ENCODE measurements around the gene MGLL. TPM values are rescaled to one million over a fixed set of nuclear protein-coding genes. Genes with fewer than 3 reads are reported as not detected.

MGLL gene
- total and polyA plus RNA-seq, 2 donors from 2014 or later: 74.2 to 250 TPM

GRCh38 chr3:127692501-127693335, 129.6 kb downstream of the MGLL start:
- Histone ChIP-seq H3K4me3 (ENCODE audit: low read length in 3 of 3) (no peak overlapping the region), H3K9ac (ENCODE audit: low read length in 3 of 3) (no peak overlapping the region), H3K27me3 (ENCODE audit: control insufficient read depth, insufficient read depth, low read length) (no peaks in the 10 kb centered on the region), H3K9me3 (ENCODE audit: control insufficient read depth in 2 of 3, insufficient read depth in 1 of 3, low read length in 3 of 3) (no peaks in the 10 kb centered on the region), H3K36me3 (ENCODE audit: control insufficient read depth in 2 of 3, insufficient read depth in 3 of 3, low read length in 3 of 3) (peaks cover 0 to 4% (median 0%) of the 10 kb centered on the region in 3 donors), H3K27ac (ENCODE audit: low read depth in 2 of 2, low read length in 2 of 2) (no peak overlapping the region), H3K4me1 (ENCODE audit: control insufficient read depth in 2 of 3, insufficient read depth in 2 of 3, low read depth in 1 of 3, low read length in 3 of 3) (peaks cover 0 to 11% (median 7%) of the 10 kb centered on the region in 3 donors)
- intact Hi-C loops (cut with DNase I): no loop called here
- DNase-seq (peak in 1 of 5 donors; percentile 54), FAIRE-seq (no peak)
- no peak for TF ChIP-seq CTCF (IDR thresholded peaks at IDR 0.05; ENCODE audit: borderline replicate concordance, extremely low read depth, insufficient read depth)

- Histone ChIP-seq H3K27ac (ENCODE audit: low read depth in 2 of 2, low read length in 2 of 2) (no peak overlapping the region), H3K4me3 (ENCODE audit: low read length in 3 of 3) (no peak overlapping the region), H3K4me1 (ENCODE audit: control insufficient read depth in 2 of 3, insufficient read depth in 2 of 3, low read depth in 1 of 3, low read length in 3 of 3) (peaks cover 0 to 5% (median 4%) of the 10 kb centered on the region in 3 donors), H3K9ac (ENCODE audit: low read length in 3 of 3) (no peak overlapping the region), H3K9me3 (ENCODE audit: control insufficient read depth in 2 of 3, insufficient read depth in 1 of 3, low read length in 3 of 3) (no peaks in the 10 kb centered on the region), H3K27me3 (ENCODE audit: control insufficient read depth, insufficient read depth, low read length) (no peaks in the 10 kb centered on the region), H3K36me3 (ENCODE audit: control insufficient read depth in 2 of 3, insufficient read depth in 3 of 3, low read length in 3 of 3) (peaks cover 0 to 4% (median 0%) of the 10 kb centered on the region in 3 donors)
- FAIRE-seq (no peak), DNase-seq (peak in 1 of 5 donors; percentile 51)
- no peak for TF ChIP-seq CTCF (IDR thresholded peaks at IDR 0.05; ENCODE audit: borderline replicate concordance, extremely low read depth, insufficient read depth)
- intact Hi-C loops (cut with DNase I): no loop called here
These were observed 130.3 kb downstream of the MGLL start for GRCh38 chr3:127691974-127692373.

GRCh38 chr3:127691489-127691888, 130.8 kb downstream of the MGLL start:
- H3K27ac ChIP-seq (ENCODE audit: low read depth in 2 of 2, low read length in 2 of 2): no peak overlapping the region
- no peaks in the 10 kb centered on the region for H3K9me3 ChIP-seq (ENCODE audit: control insufficient read depth in 2 of 3, insufficient read depth in 1 of 3, low read length in 3 of 3)
- peaks cover 0 to 4% (median 0%) of the 10 kb centered on the region in 3 donors for H3K36me3 ChIP-seq (ENCODE audit: control insufficient read depth in 2 of 3, insufficient read depth in 3 of 3, low read length in 3 of 3)
- TF ChIP-seq CTCF (IDR thresholded peaks at IDR 0.05; ENCODE audit: borderline replicate concordance, extremely low read depth, insufficient read depth): no peak
- DNase-seq: peak in 4 of 5 donors; percentile 35 to 57 (median 47)
- intact Hi-C loops (cut with DNase I): no loop called here
- no peaks in the 10 kb centered on the region for H3K27me3 ChIP-seq (ENCODE audit: control insufficient read depth, insufficient read depth, low read length)
- H3K9ac ChIP-seq (ENCODE audit: low read length in 3 of 3): no peak overlapping the region
- H3K4me3 ChIP-seq (ENCODE audit: low read length in 3 of 3): no peak overlapping the region
- FAIRE-seq: no peak
- no peaks in the 10 kb centered on the region for H3K4me1 ChIP-seq (ENCODE audit: control insufficient read depth in 2 of 3, insufficient read depth in 2 of 3, low read depth in 1 of 3, low read length in 3 of 3)

All from kidney (tissue), 14 donors.